NCI-H2227 (cell line): ENCODE measurements around the gene CDC42SE2.

Experiments used
- DNase-seq: peaks from one replicate; lab custom pipeline; 2025; ENCODE audit not compliant: unreplicated experiment; lab: John Stamatoyannopoulos, UW

Gene CDC42SE2

GRCh38 chr5:131430794-131431193 lies 166.9 kb downstream of the CDC42SE2 start:
- DNase-seq: no peak

GRCh38 chr5:131431794-131432193 lies 167.9 kb downstream of the CDC42SE2 start:
- DNase-seq: no peak

- DNase-seq: no peak
These were observed 169.3 kb downstream of the CDC42SE2 start for GRCh38 chr5:131433109-131433508.

GRCh38 chr5:131436081-131436480 lies 172.2 kb downstream of the CDC42SE2 start:
- no peak for DNase-seq

- DNase-seq: peak; percentile 2
These were observed 177.3 kb downstream of the CDC42SE2 start for GRCh38 chr5:131441184-131441583.
